PC-9 (cell line): ENCODE measurements around the gene COL5A2. TPM values are rescaled to one million over a fixed set of nuclear protein-coding genes. Genes with fewer than 3 reads are reported as not detected.

ENCODE experiments used
- BruUV-seq: library from RNA; stranded (reverse); fragments of 400-500 nt; replicated peaks from 2 replicates; lab custom pipeline; 2021; lab: Mats Ljungman, UMichigan
- CTCF ChIA-PET: fragments of 300-600 bp; sonication (Branson Sonifier 250); formaldehyde crosslinking; loops from one replicate; lab custom pipeline; 2022; ENCODE audit warnings: antibody characterized with exemption; lab: Charles Lee
- POLR2A ChIA-PET: fragments of 300-600 bp; sonication (Branson Sonifier 250); formaldehyde crosslinking; loops from one replicate; lab custom pipeline; 2022; ENCODE audit warnings: antibody characterized with exemption; ENCODE audit not compliant: unreplicated experiment; lab: Charles Lee
- DNase-seq, 2 experiments: peaks; one replicate each; pipeline versions ENCODE4 v3.0.0 to v3.0.0-alpha.2; 2015 to 2022; ENCODE audit warnings: mixed read lengths in 1 of 2
- H2AFZ ChIP-seq: fragments of 200-600 bp; sonication (generic); 2 replicates; pipeline ENCODE4 v1.8.1; 2017; ENCODE audit warnings: antibody characterized with exemption
- H3F3A ChIP-seq: fragments of 200-600 bp; sonication (generic); 2 replicates; pipeline ENCODE4 v1.8.1; 2017; ENCODE audit warnings: antibody characterized with exemption, mild to moderate bottlenecking, low read depth; ENCODE audit not compliant: insufficient read depth
- H3K27ac ChIP-seq: fragments of 200-600 bp; sonication (generic); 2 replicates; pipeline ENCODE4 v1.6.1; 2016; ENCODE audit warnings: mixed run types
- H3K27me3 ChIP-seq: fragments of 200-600 bp; sonication (generic); 2 replicates; pipeline ENCODE4 v1.6.1; 2016; ENCODE audit warnings: low read depth, mixed run types; ENCODE audit not compliant: insufficient read depth
- H3K36me3 ChIP-seq: fragments of 200-600 bp; sonication (generic); 2 replicates; pipeline ENCODE4 v1.6.1; 2016; ENCODE audit warnings: low read depth, mixed run types
- H3K4me1 ChIP-seq: fragments of 200-600 bp; sonication (generic); replicated peaks from 2 replicates; pipeline ENCODE4 v1.6.1; 2016; ENCODE audit warnings: mixed run types; ENCODE audit not compliant: insufficient read depth
- H3K4me2 ChIP-seq: fragments of 200-600 bp; sonication (generic); 2 replicates; pipeline ENCODE4 v1.6.1; 2017; ENCODE audit warnings: mixed run types
- H3K4me3 ChIP-seq: fragments of 200-600 bp; sonication (generic); 2 replicates; pipeline ENCODE4 v1.6.1; 2016; ENCODE audit warnings: mixed run types
- H3K79me2 ChIP-seq: fragments of 200-600 bp; sonication (generic); 2 replicates; pipeline ENCODE4 v1.6.1; 2017; ENCODE audit warnings: low read depth, mixed run types
- H3K9me2 ChIP-seq: fragments of 200-600 bp; sonication (generic); 2 replicates; pipeline ENCODE4 v1.8.1; 2017; ENCODE audit warnings: mild to moderate bottlenecking; ENCODE audit not compliant: insufficient read depth
- H3K9me3 ChIP-seq: fragments of 200-600 bp; sonication (generic); 2 replicates; pipeline ENCODE4 v1.8.1; 2016; ENCODE audit warnings: low read depth; ENCODE audit not compliant: insufficient read depth
- H4K20me1 ChIP-seq: fragments of 200-600 bp; sonication (generic); 2 replicates; pipeline ENCODE4 v1.8.1; 2017; ENCODE audit not compliant: insufficient read depth
- CTCF ChIP-seq: fragments of 200-600 bp; sonication (generic); conservative IDR thresholded peaks from 2 replicates; pipeline ENCODE4 v1.6.1; 2017; ENCODE audit warnings: mixed run types, antibody characterized with exemption, mild to moderate bottlenecking, moderate library complexity
- EZH2 ChIP-seq: fragments of 200-600 bp; sonication (generic); IDR thresholded peaks from 2 replicates; pipeline ENCODE4 v1.8.0; 2017; ENCODE audit warnings: antibody characterized with exemption, low read depth
- intact Hi-C: fragments of 100-400 bp; cut with micrococcal nuclease; formaldehyde crosslinking; loops from one replicate; pipeline ENCODE4 v1.10.0; 2022; ENCODE audit not compliant: unreplicated experiment
- total RNA-seq: library from RNA; stranded (reverse); gene quantifications from 2 replicates; pipeline ENCODE4 v1.2.3, GENCODE V29; 2021

COL5A2 gene
- total RNA-seq, 1 experiment from 2014 or later, result 0.55 TPM

- no peaks in the 10 kb centered on the region for H3K36me3 ChIP-seq
- DNase-seq, result no peak
- ChIA-PET CTCF (no interaction called here), POLR2A (no interaction called here)
- H3K4me2 ChIP-seq, result no peak overlapping the region
- no peak for TF ChIP-seq EZH2
- TF ChIP-seq CTCF, result no peak
- H3K9me3 ChIP-seq, result no peaks in the 10 kb centered on the region
- BruUV-seq, result no TSS peak
- no peaks in the 10 kb centered on the region for H3K79me2 ChIP-seq
- no peaks in the 10 kb centered on the region for H3K9me2 ChIP-seq
- H4K20me1 ChIP-seq, result no peaks in the 10 kb centered on the region
- H3K4me3 ChIP-seq, result no peak overlapping the region
- H3K27ac ChIP-seq, result no peak overlapping the region
- H2AFZ ChIP-seq, result no peak overlapping the region
- no peaks in the 10 kb centered on the region for H3K27me3 ChIP-seq
- intact Hi-C loops, result no loop called here
- no peaks in the 10 kb centered on the region for H3K4me1 ChIP-seq
- no peaks in the 10 kb centered on the region for H3F3A ChIP-seq
Observed at GRCh38 chr2:189074506-189074905, 105.1 kb downstream of the COL5A2 start.

GRCh38 chr2:189072036-189072435 lies 107.5 kb downstream of the COL5A2 start:
- no TSS peak for BruUV-seq
- no peaks in the 10 kb centered on the region for H3K79me2 ChIP-seq
- CTCF ChIA-PET, result no interaction called here
- H3F3A ChIP-seq, result no peaks in the 10 kb centered on the region
- no peaks in the 10 kb centered on the region for H3K9me2 ChIP-seq
- no peaks in the 10 kb centered on the region for H3K27me3 ChIP-seq
- H3K4me1 ChIP-seq, result no peaks in the 10 kb centered on the region
- H3K4me3 ChIP-seq, result no peak overlapping the region
- no peaks in the 10 kb centered on the region for H3K36me3 ChIP-seq
- no peaks in the 10 kb centered on the region for H4K20me1 ChIP-seq
- H3K9me3 ChIP-seq, result no peaks in the 10 kb centered on the region
- no peak overlapping the region for H3K27ac ChIP-seq
- no peak overlapping the region for H2AFZ ChIP-seq
- POLR2A ChIA-PET, result no interaction called here
- no peak for DNase-seq
- TF ChIP-seq EZH2 (no peak), CTCF (no peak)
- intact Hi-C loops, result no loop called here
- no peak overlapping the region for H3K4me2 ChIP-seq

GRCh38 chr2:189069855-189070619 lies 109.5 kb downstream of the COL5A2 start:
- CTCF ChIA-PET, result no interaction called here
- Histone ChIP-seq H3K27ac (no peak overlapping the region), H2AFZ (no peak overlapping the region), H3K79me2 (no peaks in the 10 kb centered on the region), H3K36me3 (no peaks in the 10 kb centered on the region), H3K9me3 (no peaks in the 10 kb centered on the region), H3K4me1 (no peaks in the 10 kb centered on the region), H3K4me2 (no peak overlapping the region), H3K4me3 (no peak overlapping the region), H3K27me3 (no peaks in the 10 kb centered on the region), H3F3A (no peaks in the 10 kb centered on the region), H3K9me2 (no peaks in the 10 kb centered on the region), H4K20me1 (no peaks in the 10 kb centered on the region)
- intact Hi-C loops, result no loop called here
- POLR2A ChIA-PET, result no interaction called here
- DNase-seq, result no peak
- TF ChIP-seq CTCF (no peak), EZH2 (no peak)
- BruUV-seq, result no TSS peak
